NCI-H1417 treated with DMSO at 0.1 percent for 48 hours (cell line): ENCODE data around the gene EPHB1.
"Not testable (repeated sequence)": the region's sequence is repeated elsewhere in the genome, so short reads cannot be mapped to it uniquely, and the experiment has no call there.

Experiments
- DNase-seq: peaks from one replicate; lab custom pipeline; 2025; lab: John Stamatoyannopoulos, UW

The EPHB1 gene

GRCh38 chr3:134955874-134956273, 160.8 kb downstream of the EPHB1 start:
- no peak for DNase-seq

DNA sequence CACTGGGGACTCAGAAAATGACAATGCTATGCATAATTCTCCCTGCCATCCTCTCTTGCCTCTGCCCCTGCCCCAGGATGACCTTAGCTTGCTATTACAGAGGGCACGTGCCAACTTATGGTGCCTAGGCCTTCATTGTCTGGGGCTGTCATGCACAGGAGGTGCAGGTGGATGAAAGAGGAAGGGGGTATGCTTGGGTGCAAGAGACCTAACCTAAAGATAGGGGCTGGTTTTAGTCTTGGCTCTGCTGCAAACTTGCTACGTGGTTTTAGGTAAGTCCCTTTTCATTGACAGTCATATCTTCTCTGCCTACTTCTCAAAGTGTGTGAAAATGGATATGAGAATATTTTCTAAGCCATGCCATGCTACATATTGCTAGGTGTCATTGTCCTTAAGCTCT, 161.3 kb downstream of the EPHB1 start:
- DNase-seq, result no peak

GRCh38 chr3:134956844-134957243, 161.8 kb downstream of the EPHB1 start:
- no peak for DNase-seq

GRCh38 chr3:134959516-134959915, 164.5 kb downstream of the EPHB1 start:
- DNase-seq, result no peak

- no peak for DNase-seq
Observed at GRCh38 chr3:134964226-134964625, 169.2 kb downstream of the EPHB1 start.

DNA sequence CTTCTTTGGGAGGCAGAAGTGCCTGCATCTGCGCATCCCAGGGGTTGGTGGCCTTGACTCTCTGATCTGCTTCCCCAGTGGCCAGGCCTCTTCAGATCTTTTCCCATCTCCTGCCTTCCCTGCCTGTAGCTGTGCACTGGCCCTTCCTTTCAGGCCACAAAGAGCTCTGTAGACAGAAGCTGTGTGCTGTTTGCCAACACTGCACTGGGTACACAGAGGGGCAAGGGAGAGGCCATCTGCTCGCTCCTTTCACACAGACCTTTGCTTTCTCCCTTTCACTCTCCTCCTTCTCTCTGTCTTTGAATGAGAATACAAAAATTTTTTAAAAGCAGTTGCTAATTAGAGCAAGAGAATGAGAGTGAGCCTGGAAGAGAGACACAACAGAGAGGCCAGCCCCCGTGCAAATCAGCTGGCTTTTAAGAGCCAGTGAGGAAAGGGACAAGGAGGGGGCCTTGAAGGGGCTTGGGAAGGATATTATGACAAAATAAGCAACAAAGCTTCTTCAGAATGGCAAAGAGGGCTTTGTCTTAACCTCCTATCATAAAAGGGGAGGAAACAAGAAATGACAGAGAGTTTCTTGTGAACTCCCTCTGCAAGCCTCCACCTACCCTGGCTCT, 170.9 kb downstream of the EPHB1 start:
- no peak for DNase-seq

- DNase-seq, result no peak
Observed at GRCh38 chr3:134970895-134971294, 175.8 kb downstream of the EPHB1 start.

DNA sequence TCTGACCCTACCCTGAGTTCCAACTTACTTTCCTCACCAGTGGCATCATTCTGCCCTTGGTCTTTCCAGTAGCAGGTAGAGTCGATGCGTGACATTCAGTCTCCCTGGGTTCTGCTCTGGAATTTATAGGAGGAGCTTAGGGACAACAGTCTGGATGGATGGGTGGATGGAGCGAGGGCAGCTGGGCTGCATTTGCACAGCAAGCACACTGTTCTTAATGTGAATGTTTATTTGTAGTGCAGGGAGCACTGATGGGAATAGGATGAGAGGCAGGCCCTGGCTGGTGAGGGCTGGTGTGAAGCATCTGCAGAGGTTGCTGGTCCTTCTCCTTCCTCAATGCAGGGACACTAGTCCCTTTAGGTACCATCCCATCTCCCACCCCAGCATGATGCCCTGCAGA, 176.2 kb downstream of the EPHB1 start:
- DNase-seq, result no peak

- DNase-seq, result not testable (repeated sequence)
Observed at GRCh38 chr3:134971907-134972306, 176.8 kb downstream of the EPHB1 start.

GRCh38 chr3:134972836-134973455, 177.9 kb downstream of the EPHB1 start:
- no peak for DNase-seq

DNA sequence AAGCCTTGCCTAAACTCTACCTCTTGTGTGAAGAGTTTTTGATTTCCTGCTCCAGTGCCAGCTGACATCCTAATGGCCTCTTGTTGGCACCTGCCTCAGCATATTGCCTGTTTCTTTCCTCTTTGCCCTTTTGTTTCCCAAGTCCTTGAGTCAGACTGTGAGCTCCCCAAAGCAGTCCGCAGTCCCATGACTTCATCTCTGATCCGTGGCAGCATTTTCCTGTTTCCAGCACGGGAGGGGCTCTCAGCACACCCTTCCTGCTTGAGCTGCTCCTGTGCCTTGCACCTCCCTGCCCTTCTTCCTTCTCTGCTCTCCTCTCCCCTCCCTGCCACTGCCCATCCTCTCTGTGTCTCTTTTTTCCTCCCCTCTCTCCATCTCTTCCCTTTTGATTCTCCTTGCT, 179.6 kb downstream of the EPHB1 start:
- DNase-seq, result no peak

DNA sequence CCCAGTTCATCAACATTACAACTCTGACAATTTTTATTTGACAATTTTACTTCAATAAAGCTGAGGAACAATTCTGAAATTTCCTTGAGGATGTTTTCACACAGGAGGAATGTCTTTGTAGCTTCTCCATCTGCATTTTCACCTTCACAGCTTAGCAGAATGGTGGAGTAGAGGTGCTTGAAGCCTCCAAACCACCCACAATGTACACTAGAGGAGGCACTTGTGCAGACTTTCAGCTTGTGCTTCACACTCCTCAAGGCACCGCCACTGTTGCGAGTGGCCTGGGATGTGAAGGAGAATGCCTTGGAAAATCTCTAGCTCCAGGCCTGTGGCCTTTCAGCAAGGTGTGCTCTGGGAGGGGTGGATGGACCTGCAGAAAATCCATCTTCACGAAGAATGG, 181.9 kb downstream of the EPHB1 start:
- no peak for DNase-seq

GRCh38 chr3:134978658-134979057, 183.6 kb downstream of the EPHB1 start:
- DNase-seq, result no peak

DNA sequence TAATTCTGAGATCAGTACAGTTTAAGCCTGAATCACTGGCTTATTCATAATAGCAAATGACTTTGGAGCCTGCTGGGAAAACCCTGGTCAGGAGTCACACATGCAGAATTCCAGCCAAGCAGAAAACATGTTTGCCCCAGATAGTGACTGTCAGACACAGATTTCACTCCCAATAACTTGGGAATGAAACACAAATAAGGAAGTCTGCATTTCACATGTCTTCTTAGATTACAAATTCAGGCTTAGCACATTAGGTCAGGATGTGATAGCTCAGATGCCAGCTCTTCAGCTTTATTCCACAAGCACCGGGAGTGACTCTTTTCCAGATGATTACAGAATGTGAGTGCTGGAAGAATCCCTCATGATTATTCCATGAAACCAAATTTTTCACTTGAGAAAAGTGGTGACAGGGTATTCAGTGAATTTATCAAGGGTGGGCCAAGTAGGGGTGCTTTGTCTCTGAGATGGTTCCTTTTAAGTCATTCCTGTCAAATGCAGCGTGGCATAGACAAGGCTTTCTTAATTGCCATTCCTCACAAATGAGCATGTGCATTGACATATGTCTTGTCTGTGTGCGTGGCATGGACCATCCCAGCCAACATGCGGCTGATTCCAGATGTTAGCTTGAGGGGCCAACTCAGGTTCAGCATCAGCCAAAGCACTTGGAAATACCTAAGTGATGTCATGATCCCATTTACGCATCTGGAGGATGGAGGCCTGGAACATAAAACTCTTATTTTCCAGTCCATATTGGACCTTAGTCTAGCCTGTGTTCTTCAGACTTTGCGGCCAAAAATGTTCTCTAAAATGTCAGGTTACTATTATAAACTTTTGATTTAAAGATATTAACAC, 191.0 kb downstream of the EPHB1 start:
- DNase-seq, result no peak

DNA sequence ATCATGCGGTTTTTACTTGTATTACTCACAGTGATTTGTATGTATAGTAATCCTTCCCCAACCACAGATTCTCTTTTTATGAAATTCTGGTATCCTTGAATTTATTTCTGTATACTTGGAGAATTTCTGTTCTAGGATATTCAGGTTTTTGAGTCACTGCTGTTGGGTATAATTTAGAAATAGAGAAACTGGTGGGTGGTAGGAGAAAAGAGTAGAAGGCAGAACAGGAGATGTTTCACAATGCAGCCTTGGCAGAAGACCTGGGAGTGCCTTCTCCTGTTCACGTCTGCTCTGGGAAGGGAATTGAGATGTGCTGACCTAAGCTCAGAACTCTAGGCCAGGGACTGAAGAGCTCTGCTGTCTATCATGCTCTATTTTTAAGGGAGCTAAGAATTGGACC, 193.6 kb downstream of the EPHB1 start:
- no peak for DNase-seq

GRCh38 chr3:134991003-134991402, 195.9 kb downstream of the EPHB1 start:
- DNase-seq, result no peak

GRCh38 chr3:134991472-134992010, 196.5 kb downstream of the EPHB1 start:
- DNase-seq, result no peak

DNA sequence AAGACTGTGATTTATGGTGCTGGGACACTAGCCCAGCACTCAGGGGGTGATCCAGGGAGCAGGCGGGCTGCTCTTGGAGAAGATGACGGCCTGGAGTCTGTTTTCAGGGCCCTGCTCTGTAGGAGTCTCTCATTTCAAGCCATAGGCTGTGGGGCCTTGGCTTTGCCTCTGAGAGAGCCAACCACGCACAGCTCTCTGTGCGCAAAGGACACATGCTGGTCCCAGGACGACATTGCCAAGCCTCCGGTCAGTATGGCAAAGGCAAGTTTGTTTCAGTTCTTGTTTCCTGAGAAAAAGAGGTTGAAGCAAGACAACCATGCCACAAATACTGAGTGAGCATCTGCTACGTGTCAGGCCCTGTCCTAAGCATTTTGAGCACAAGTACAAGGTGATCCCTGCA, 197.1 kb downstream of the EPHB1 start:
- no peak for DNase-seq

- DNase-seq, result no peak
Observed at GRCh38 chr3:134992586-134992985, 197.5 kb downstream of the EPHB1 start.

GRCh38 chr3:134993011-134993410, 198.0 kb downstream of the EPHB1 start:
- no peak for DNase-seq

DNA sequence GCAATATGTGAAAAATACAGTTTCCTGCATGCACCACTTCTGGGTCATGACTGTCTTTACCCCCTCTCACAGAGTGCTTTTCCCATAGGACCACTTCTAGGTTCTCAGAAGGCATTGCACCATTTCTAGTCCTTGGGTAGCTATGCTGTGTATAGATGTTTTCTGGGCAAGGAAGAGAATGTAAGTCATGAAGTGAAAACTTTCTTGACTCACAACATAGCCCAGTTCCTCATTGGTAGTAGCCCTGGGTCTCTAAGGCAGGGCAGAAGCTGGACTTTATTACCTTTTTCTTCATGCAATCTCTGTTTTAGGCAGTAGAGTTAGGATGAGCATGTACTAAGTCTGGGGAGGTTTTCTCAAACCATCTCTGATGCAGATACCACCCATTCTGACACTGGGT, 203.1 kb downstream of the EPHB1 start:
- no peak for DNase-seq

DNA sequence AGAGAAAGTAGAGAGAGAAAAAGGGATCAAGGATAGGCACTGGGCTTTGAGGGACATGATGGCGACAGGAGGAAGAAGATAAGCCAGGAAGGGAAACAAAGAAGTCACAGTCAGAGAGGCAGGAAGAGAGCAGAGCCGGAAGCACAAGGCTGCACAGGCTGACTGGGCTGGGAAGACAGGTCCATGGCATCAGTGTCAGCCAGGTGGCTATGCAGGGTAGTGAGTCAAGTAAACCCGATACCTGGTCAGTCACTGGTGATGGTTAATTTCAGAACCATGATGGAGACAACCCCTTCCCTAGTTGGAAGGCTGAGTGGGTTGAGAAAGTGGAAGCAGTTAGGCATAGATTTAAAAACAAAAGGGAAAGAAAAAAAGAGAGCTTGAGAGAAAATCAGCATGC, 203.8 kb downstream of the EPHB1 start:
- no peak for DNase-seq

- DNase-seq, result no peak
Observed at GRCh38 chr3:135000465-135000864, 205.4 kb downstream of the EPHB1 start.
